ENCODE data around the gene IL4. TPM values are rescaled to one million over a fixed set of nuclear protein-coding genes. Genes with fewer than 3 reads are reported as not detected.

The IL4 gene
- total RNA-seq, 5 donors from 2014 or later (not counting 1 experiment from before 2014, with no cell fraction given): 0.85 TPM; not detected in 4

DNA sequence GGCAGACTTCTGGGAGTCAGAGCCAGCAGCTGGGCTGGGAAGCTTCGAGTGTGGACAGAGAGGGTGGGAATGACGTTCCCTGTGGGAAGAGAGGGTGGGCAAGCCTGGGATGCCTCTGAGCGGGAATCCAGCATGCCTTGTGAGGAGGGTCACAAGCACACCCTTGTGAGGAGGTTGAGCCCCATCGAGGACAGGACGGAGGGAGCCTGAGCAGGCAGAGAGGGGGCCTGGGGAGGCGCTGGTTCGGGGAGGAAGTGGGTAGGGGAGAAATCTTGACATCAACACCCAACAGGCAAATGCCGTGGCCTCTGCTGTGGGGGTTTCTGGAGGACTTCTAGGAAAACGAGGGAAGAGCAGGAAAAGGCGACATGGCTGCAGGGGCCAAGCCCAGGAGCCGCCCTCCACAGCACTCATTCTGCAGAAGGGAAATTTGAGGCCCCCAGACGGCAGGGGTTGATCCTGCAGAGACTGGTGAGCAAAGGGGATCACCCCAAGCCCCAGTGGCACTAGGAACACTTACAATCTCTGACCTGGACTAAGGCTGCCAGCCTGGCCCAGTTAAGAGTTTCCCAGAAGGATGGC is 16.9 kb upstream of the IL4 start:
- no peaks in the 10 kb centered on the region for H3K36me3 ChIP-seq (ENCODE audit: control insufficient read depth in 2 of 2, extremely low read depth in 1 of 2, insufficient read depth in 1 of 2, low read length in 1 of 2)
- H3K27me3 Mint-ChIP-seq: peaks cover 35 to 36% of the 10 kb centered on the region in 2 donors
- peak in 2 of 35 experiments; percentile 10 to 30 for DNase-seq
- peaks cover 0 to 58% of the 10 kb centered on the region in 2 experiments for H3K27me3 ChIP-seq (replicated peaks in 1 of 2; ENCODE audit: control insufficient read depth in 2 of 2, extremely low read depth in 1 of 2, insufficient read depth in 2 of 2, low read length in 1 of 2)
- peak overlapping the region; percentile 23 to 53 for H3K4me3 ChIP-seq (ENCODE audit: control insufficient read depth in 1 of 2, extremely low read depth in 1 of 2, low read length in 1 of 2)
- POLR2A ChIA-PET: no interaction called here
- H3K27ac Mint-ChIP-seq: no peak overlapping the region
- WGBS (ENCODE audit: insufficient coverage): 64% methylated on average over 7 of the region's 12 CpGs
- peaks cover 0 to 2% (median 0%) of the 10 kb centered on the region in 3 donors for H3K9me3 Mint-ChIP-seq
- peak overlapping the region; percentile 28 to 66 (median 39) for H3K4me3 Mint-ChIP-seq
- H3K4me1 ChIP-seq (ENCODE audit: control insufficient read depth in 1 of 2, extremely low read depth in 1 of 2, insufficient read depth in 2 of 2, low read length in 2 of 2): peaks cover 0 to 14% of the 10 kb centered on the region in 2 experiments
- CTCF ChIA-PET: no interaction called here
- H3K27ac ChIP-seq (ENCODE audit: low read length): no peak overlapping the region
- peaks cover 8 to 24% (median 11%) of the 10 kb centered on the region in 3 donors for H3K4me1 Mint-ChIP-seq
- no peaks in the 10 kb centered on the region for H3K36me3 Mint-ChIP-seq
- ATAC-seq (replicated peaks in 1 of 4): peak; percentile 31 to 45 (median 37)
- no peaks in the 10 kb centered on the region for H3K9me3 ChIP-seq

GRCh38 chr5:132657676-132658380 is 16.0 kb upstream of the IL4 start, which contains the start of gene IL13:
Gene IL13, plus strand, starts transcription at chr5:132658173. Its CDS starts 14 bp downstream, at chr5:132658187.
- no peak within 1 kb of the TSS for H3K27ac ChIP-seq (ENCODE audit: low read length)
- Mint-ChIP-seq H3K27me3 (peaks cover 35 to 36% of the 10 kb centered on the region in 2 donors), H3K27ac (peak within 1 kb of the TSS in 1 of 2 donors; percentile 39), H3K4me3 (peak within 1 kb of the TSS in 2 of 3 donors; percentile 39 to 66), H3K9me3 (no peaks in the 10 kb centered on the region), H3K36me3 (no peaks in the 10 kb centered on the region), H3K4me1 (peaks cover 10 to 29% (median 13%) of the 10 kb centered on the region in 3 donors)
- H3K4me3 ChIP-seq (ENCODE audit: control insufficient read depth in 1 of 2, extremely low read depth in 1 of 2, low read length in 1 of 2): no peak within 1 kb of the TSS
- ChIA-PET POLR2A (interaction anchor here in 1 of 2 donors (0.6 kb wide), 1 partner anchor 210 kb away, joined by 3 read pairs; no protein-coding TSS in a partner anchor), CTCF (interaction anchor here in 1 of 2 donors (0.5 kb wide), 1 partner anchor 454 kb away, joined by 3 read pairs; no protein-coding TSS in a partner anchor)
- ATAC-seq (replicated peaks in 1 of 4) (no peak), DNase-seq (no peak)
- H3K27me3 ChIP-seq (replicated peaks in 1 of 2; ENCODE audit: control insufficient read depth in 2 of 2, extremely low read depth in 1 of 2, insufficient read depth in 2 of 2, low read length in 1 of 2): peaks cover 0 to 58% of the 10 kb centered on the region in 2 experiments
- H3K36me3 ChIP-seq (ENCODE audit: control insufficient read depth in 2 of 2, extremely low read depth in 1 of 2, insufficient read depth in 1 of 2, low read length in 1 of 2): no peaks in the 10 kb centered on the region
- 81% methylated on average over 7 of the region's 12 CpGs for WGBS (ENCODE audit: insufficient coverage)
- no peaks in the 10 kb centered on the region for H3K9me3 ChIP-seq
- H3K4me1 ChIP-seq (ENCODE audit: control insufficient read depth in 1 of 2, extremely low read depth in 1 of 2, insufficient read depth in 2 of 2, low read length in 2 of 2): peaks cover 0 to 19% of the 10 kb centered on the region in 2 experiments

GRCh38 chr5:132658381-132659302 is 15.1 kb upstream of the IL4 start:
- Histone ChIP-seq H3K27me3 (replicated peaks in 1 of 2; ENCODE audit: control insufficient read depth in 2 of 2, extremely low read depth in 1 of 2, insufficient read depth in 2 of 2, low read length in 1 of 2) (peaks cover 0 to 56% of the 10 kb centered on the region in 2 experiments), H3K4me3 (ENCODE audit: control insufficient read depth in 1 of 2, extremely low read depth in 1 of 2, low read length in 1 of 2) (no peak overlapping the region), H3K4me1 (ENCODE audit: control insufficient read depth in 1 of 2, extremely low read depth in 1 of 2, insufficient read depth in 2 of 2, low read length in 2 of 2) (peaks cover 0 to 27% of the 10 kb centered on the region in 2 experiments), H3K27ac (ENCODE audit: low read length) (no peak overlapping the region), H3K9me3 (no peaks in the 10 kb centered on the region), H3K36me3 (ENCODE audit: control insufficient read depth in 2 of 2, extremely low read depth in 1 of 2, insufficient read depth in 1 of 2, low read length in 1 of 2) (no peaks in the 10 kb centered on the region)
- no peak for ATAC-seq (replicated peaks in 1 of 4)
- Mint-ChIP-seq H3K9me3 (no peaks in the 10 kb centered on the region), H3K27me3 (peaks cover 31 to 34% of the 10 kb centered on the region in 2 donors), H3K27ac (peak overlapping the region in 1 of 2 donors; percentile 39), H3K36me3 (no peaks in the 10 kb centered on the region), H3K4me1 (peaks cover 16 to 37% (median 20%) of the 10 kb centered on the region in 3 donors), H3K4me3 (no peak overlapping the region)
- POLR2A ChIA-PET: interaction anchor here (0.6 kb wide), 2 partner anchors 59 to 211 kb away, joined by 3 to 4 read pairs; no protein-coding TSS in a partner anchor
- 84% methylated on average over 6 of the region's 9 CpGs for WGBS (ENCODE audit: insufficient coverage)
- DNase-seq: no peak
- CTCF ChIA-PET: interaction anchor here in 1 of 2 donors (0.5 to 0.6 kb wide), 3 partner anchors 85 to 453 kb away, joined by 3 to 7 read pairs (median 5); partner anchors contain the start of gene SEPTIN8

DNA sequence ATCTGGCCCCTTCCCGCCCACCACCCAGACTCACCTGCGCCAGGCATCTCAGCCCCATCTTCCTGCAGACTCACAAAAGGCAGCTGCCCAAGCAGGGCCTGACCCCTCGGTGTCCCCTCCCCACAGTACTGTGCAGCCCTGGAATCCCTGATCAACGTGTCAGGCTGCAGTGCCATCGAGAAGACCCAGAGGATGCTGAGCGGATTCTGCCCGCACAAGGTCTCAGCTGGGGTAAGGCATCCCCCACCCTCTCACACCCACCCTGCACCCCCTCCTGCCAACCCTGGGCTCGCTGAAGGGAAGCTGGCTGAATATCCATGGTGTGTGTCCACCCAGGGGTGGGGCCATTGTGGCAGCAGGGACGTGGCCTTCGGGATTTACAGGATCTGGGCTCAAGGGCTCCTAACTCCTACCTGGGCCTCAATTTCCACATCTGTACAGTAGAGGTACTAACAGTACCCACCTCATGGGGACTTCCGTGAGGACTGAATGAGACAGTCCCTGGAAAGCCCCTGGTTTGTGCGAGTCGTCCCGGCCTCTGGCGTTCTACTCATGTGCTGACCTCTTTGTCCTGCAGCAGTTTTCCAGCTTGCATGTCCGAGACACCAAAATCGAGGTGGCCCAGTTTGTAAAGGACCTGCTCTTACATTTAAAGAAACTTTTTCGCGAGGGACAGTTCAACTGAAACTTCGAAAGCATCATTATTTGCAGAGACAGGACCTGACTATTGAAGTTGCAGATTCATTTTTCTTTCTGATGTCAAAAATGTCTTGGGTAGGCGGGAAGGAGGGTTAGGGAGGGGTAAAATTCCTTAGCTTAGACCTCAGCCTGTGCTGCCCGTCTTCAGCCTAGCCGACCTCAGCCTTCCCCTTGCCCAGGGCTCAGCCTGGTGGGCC is 13.9 kb upstream of the IL4 start:
- CTCF ChIA-PET: interaction anchor here in 1 of 2 donors (0.6 kb wide), 1 partner anchor 84 kb away, joined by 7 read pairs; no protein-coding TSS in a partner anchor
- Histone ChIP-seq H3K9me3 (no peaks in the 10 kb centered on the region), H3K36me3 (ENCODE audit: control insufficient read depth in 2 of 2, extremely low read depth in 1 of 2, insufficient read depth in 1 of 2, low read length in 1 of 2) (no peaks in the 10 kb centered on the region), H3K4me1 (ENCODE audit: control insufficient read depth in 1 of 2, extremely low read depth in 1 of 2, insufficient read depth in 2 of 2, low read length in 2 of 2) (peaks cover 0 to 39% of the 10 kb centered on the region in 2 experiments), H3K4me3 (ENCODE audit: control insufficient read depth in 1 of 2, extremely low read depth in 1 of 2, low read length in 1 of 2) (no peak overlapping the region), H3K27ac (ENCODE audit: low read length) (no peak overlapping the region), H3K27me3 (replicated peaks in 1 of 2; ENCODE audit: control insufficient read depth in 2 of 2, extremely low read depth in 1 of 2, insufficient read depth in 2 of 2, low read length in 1 of 2) (peaks cover 0 to 48% of the 10 kb centered on the region in 2 experiments)
- Mint-ChIP-seq H3K4me1 (peaks cover 24 to 44% (median 27%) of the 10 kb centered on the region in 3 donors), H3K27me3 (peaks cover 26 to 28% of the 10 kb centered on the region in 2 donors), H3K9me3 (no peaks in the 10 kb centered on the region), H3K4me3 (no peak overlapping the region), H3K27ac (no peak overlapping the region), H3K36me3 (no peaks in the 10 kb centered on the region)
- DNase-seq (no peak), ATAC-seq (replicated peaks in 1 of 4) (no peak)
- POLR2A ChIA-PET: no interaction called here
- 82% methylated on average over 20 of the region's 23 CpGs for WGBS (ENCODE audit: insufficient coverage)

DNA sequence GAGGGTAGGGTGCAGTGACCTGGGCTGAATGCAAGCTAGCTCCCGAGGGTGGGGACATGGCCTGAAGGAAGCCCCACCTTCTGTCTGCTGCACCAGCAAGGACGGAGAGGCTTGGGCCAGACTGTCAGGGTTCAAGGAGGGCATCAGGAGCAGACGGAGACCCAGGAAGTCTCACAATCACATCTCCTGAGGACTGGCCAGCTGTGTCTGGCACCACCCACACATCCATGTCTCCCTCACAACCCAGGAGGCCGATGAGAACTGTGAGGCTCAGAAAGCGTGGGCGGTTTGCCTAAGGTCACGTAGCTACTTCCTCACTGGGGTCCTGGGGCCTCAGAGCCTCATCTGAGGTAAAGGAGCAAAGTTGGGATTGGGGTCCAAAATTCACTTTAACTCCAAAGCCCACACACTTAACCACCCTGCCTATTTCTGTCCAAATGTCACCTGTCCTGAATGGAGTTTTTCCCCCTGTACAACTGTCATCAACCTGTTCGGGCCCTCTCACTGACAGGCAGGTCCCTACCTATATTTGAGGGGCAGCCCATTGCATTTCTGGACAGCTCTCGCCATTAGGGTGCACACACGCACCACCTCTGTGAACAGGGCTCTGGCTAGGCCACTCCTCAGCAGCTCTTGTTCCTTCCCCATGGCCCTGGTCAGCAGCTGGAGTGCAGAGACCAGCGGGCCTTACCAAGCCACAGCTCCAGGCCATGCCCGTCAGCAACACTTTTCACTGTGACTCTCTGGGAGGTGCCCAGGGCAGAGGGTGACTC is 12.4 kb upstream of the IL4 start:
- Histone ChIP-seq H3K36me3 (ENCODE audit: control insufficient read depth in 2 of 2, extremely low read depth in 1 of 2, insufficient read depth in 1 of 2, low read length in 1 of 2) (no peaks in the 10 kb centered on the region), H3K9me3 (no peaks in the 10 kb centered on the region), H3K4me1 (ENCODE audit: control insufficient read depth in 1 of 2, extremely low read depth in 1 of 2, insufficient read depth in 2 of 2, low read length in 2 of 2) (peaks cover 0 to 34% of the 10 kb centered on the region in 2 experiments), H3K27ac (ENCODE audit: low read length) (no peak overlapping the region), H3K4me3 (ENCODE audit: control insufficient read depth in 1 of 2, extremely low read depth in 1 of 2, low read length in 1 of 2) (no peak overlapping the region), H3K27me3 (replicated peaks in 1 of 2; ENCODE audit: control insufficient read depth in 2 of 2, extremely low read depth in 1 of 2, insufficient read depth in 2 of 2, low read length in 1 of 2) (peaks cover 0 to 36% of the 10 kb centered on the region in 2 experiments)
- POLR2A ChIA-PET: no interaction called here
- Mint-ChIP-seq H3K27ac (peak overlapping the region in 1 of 2 donors; percentile 23), H3K27me3 (peaks cover 21 to 26% of the 10 kb centered on the region in 2 donors), H3K36me3 (no peaks in the 10 kb centered on the region), H3K4me1 (peaks cover 22 to 43% (median 27%) of the 10 kb centered on the region in 3 donors), H3K9me3 (no peaks in the 10 kb centered on the region), H3K4me3 (no peak overlapping the region)
- DNase-seq (no peak), ATAC-seq (replicated peaks in 1 of 4) (no peak)
- 87% methylated on average over 6 of the region's 12 CpGs for WGBS (ENCODE audit: insufficient coverage)
- CTCF ChIA-PET: no interaction called here

Data from T-cell (primary cell).